H9 (cell line): ENCODE measurements around the gene EDRF1. TPM values are rescaled to one million over a fixed set of nuclear protein-coding genes. Genes with fewer than 3 reads are reported as not detected.

ENCODE experiments used
- DNase-seq: peaks from one replicate; pipeline ENCODE4 v3.0.0-alpha.2; 2017
- H2AFZ ChIP-seq: one replicate; pipeline ENCODE4 v1.6.1; 2013; ENCODE audit warnings: mild to moderate bottlenecking, low read length, control low read depth, moderate library complexity
- H2AK5ac ChIP-seq: 2 replicates; pipeline ENCODE4 v1.6.1; 2013; ENCODE audit warnings: low read length, control low read depth, mixed read lengths; ENCODE audit not compliant: insufficient read length
- H2BK120ac ChIP-seq: one replicate; pipeline ENCODE4 v1.6.1; 2013; ENCODE audit warnings: low read depth, mild to moderate bottlenecking, low read length, control low read depth, inconsistent platforms; ENCODE audit not compliant: poor library complexity, severe bottlenecking
- H2BK12ac ChIP-seq: 2 replicates; pipeline ENCODE4 v1.6.1; 2013; ENCODE audit warnings: low read length, control low read depth, mixed read lengths, low read depth; ENCODE audit not compliant: insufficient read length
- H2BK15ac ChIP-seq: 2 replicates; pipeline ENCODE4 v1.6.1; 2013; ENCODE audit warnings: low read depth, low read length, control low read depth
- H2BK20ac ChIP-seq: one replicate; pipeline ENCODE4 v1.6.1; 2013; ENCODE audit warnings: low read depth, mild to moderate bottlenecking, low read length, control low read depth, inconsistent platforms; ENCODE audit not compliant: poor library complexity, severe bottlenecking
- H2BK5ac ChIP-seq: 2 replicates; pipeline ENCODE4 v1.6.1; 2013; ENCODE audit warnings: low read length, control low read depth, mixed read lengths; ENCODE audit not compliant: insufficient read length
- H3K14ac ChIP-seq: 2 replicates; pipeline ENCODE4 v1.6.1; 2013; ENCODE audit warnings: low read length, control low read depth; ENCODE audit not compliant: insufficient read depth
- H3K18ac ChIP-seq: 2 replicates; pipeline ENCODE4 v1.6.1; 2013; ENCODE audit warnings: low read depth, mild to moderate bottlenecking, mixed read lengths, low read length, control low read depth; ENCODE audit not compliant: insufficient read length
- H3K23ac ChIP-seq: 2 replicates; pipeline ENCODE4 v1.6.1; 2013; ENCODE audit warnings: low read length, control low read depth, mixed read lengths, low read depth; ENCODE audit not compliant: insufficient read length
- H3K23me2 ChIP-seq: 2 replicates; pipeline ENCODE4 v1.6.1; 2013; ENCODE audit warnings: low read depth, mild to moderate bottlenecking, mixed read lengths, low read length, control low read depth; ENCODE audit not compliant: insufficient read length, poor library complexity, severe bottlenecking
- H3K27ac ChIP-seq: 2 replicates; pipeline ENCODE4 v1.5.1; 2013; ENCODE audit warnings: low read length, control low read depth, mixed read lengths, low read depth; ENCODE audit not compliant: insufficient read length
- H3K27me3 ChIP-seq: 2 replicates; pipeline ENCODE4 v1.6.1; 2013; ENCODE audit warnings: low read length, control low read depth, inconsistent platforms; ENCODE audit not compliant: insufficient read depth
- H3K4ac ChIP-seq: 2 replicates; pipeline ENCODE4 v1.6.1; 2013; ENCODE audit warnings: low read depth, mild to moderate bottlenecking, control low read depth, inconsistent platforms, low read length, moderate library complexity
- H3K4me1 ChIP-seq: 2 replicates; pipeline ENCODE4 v1.6.1; 2013; ENCODE audit warnings: low read length, control low read depth, inconsistent platforms; ENCODE audit not compliant: insufficient read depth
- H3K4me2 ChIP-seq: 2 replicates; pipeline ENCODE4 v1.6.1; 2013; ENCODE audit warnings: low read length, control low read depth, mixed read lengths; ENCODE audit not compliant: insufficient read length, insufficient read depth
- H3K56ac ChIP-seq: 2 replicates; pipeline ENCODE4 v1.6.1; 2013; ENCODE audit warnings: low read depth, mild to moderate bottlenecking, mixed read lengths, low read length, control low read depth; ENCODE audit not compliant: insufficient read length
- H3K79me1 ChIP-seq: 2 replicates; pipeline ENCODE4 v1.6.1; 2013; ENCODE audit warnings: low read depth, mild to moderate bottlenecking, moderate library complexity, low read length, control low read depth, inconsistent platforms; ENCODE audit not compliant: insufficient read depth, poor library complexity, severe bottlenecking
- H3K79me2 ChIP-seq: 2 replicates; pipeline ENCODE4 v1.6.1; 2013; ENCODE audit warnings: low read length, control low read depth, inconsistent platforms; ENCODE audit not compliant: insufficient read depth
- H3K9ac ChIP-seq: 2 replicates; pipeline ENCODE4 v1.6.1; 2013; ENCODE audit warnings: low read length, control low read depth, mixed read lengths; ENCODE audit not compliant: insufficient read length; ENCODE audit errors: extremely low read depth
- H3K9me3 ChIP-seq: one replicate; pipeline ENCODE4 v1.6.1; 2013; ENCODE audit warnings: low read depth, low read length, inconsistent platforms; ENCODE audit not compliant: control insufficient read depth
- H3T11ph ChIP-seq: one replicate; pipeline ENCODE4 v1.6.1; 2013; ENCODE audit warnings: mild to moderate bottlenecking, low read length, control low read depth, inconsistent platforms
- H4K20me1 ChIP-seq: one replicate; pipeline ENCODE4 v1.6.1; 2013; ENCODE audit not compliant: control insufficient read depth, insufficient read length, insufficient read depth
- H4K5ac ChIP-seq: 2 replicates; pipeline ENCODE4 v1.6.1; 2013; ENCODE audit warnings: low read depth, mild to moderate bottlenecking, mixed read lengths, low read length, control low read depth; ENCODE audit not compliant: insufficient read length
- H4K8ac ChIP-seq: replicated peaks from 2 replicates; pipeline ENCODE4 v1.6.1; 2013; ENCODE audit warnings: low read length, control low read depth, mixed read lengths, low read depth; ENCODE audit not compliant: insufficient read length
- H4K91ac ChIP-seq: 2 replicates; pipeline ENCODE4 v1.6.1; 2013; ENCODE audit warnings: low read depth, mild to moderate bottlenecking, moderate library complexity, mixed read lengths, low read length, control low read depth; ENCODE audit not compliant: insufficient read length
- H3K27ac Mint-ChIP-seq, 3 experiments: 2 replicates in 2 of 3; 3 replicates in 1 of 3; pipeline ENCODE4 v1.8.0; 2020 to 2021; ENCODE audit warnings: mixed read lengths in 3 of 3, mild to moderate bottlenecking in 1 of 3, moderate library complexity in 1 of 3
- H3K27me3 Mint-ChIP-seq: 2 replicates; pipeline ENCODE4 v1.8.0; 2021; ENCODE audit warnings: low read depth, mild to moderate bottlenecking, moderate library complexity, mixed read lengths
- H3K36me3 Mint-ChIP-seq, 3 experiments: 2 replicates in 2 of 3; 3 replicates in 1 of 3; pipeline ENCODE4 v1.8.0; 2020 to 2021; ENCODE audit warnings: low read depth in 3 of 3, mixed read lengths in 3 of 3; ENCODE audit not compliant: insufficient read depth in 1 of 3
- H3K4me1 Mint-ChIP-seq, 2 experiments: 2 replicates each; pipeline ENCODE4 v1.8.0; 2020; ENCODE audit warnings: mixed read lengths in 2 of 2
- H3K4me3 Mint-ChIP-seq, 2 experiments: 2 replicates in 1 of 2; 3 replicates in 1 of 2; pipeline ENCODE4 v1.8.0; 2020 to 2021; ENCODE audit warnings: mild to moderate bottlenecking in 2 of 2, mixed read lengths in 2 of 2, moderate library complexity in 1 of 2
- H3K9me3 Mint-ChIP-seq, 2 experiments: 2 replicates in 1 of 2; 3 replicates in 1 of 2; pipeline ENCODE4 v1.8.0; 2020; ENCODE audit warnings: mild to moderate bottlenecking in 2 of 2, mixed read lengths in 2 of 2, moderate library complexity in 1 of 2
- WGBS: extraction: QIAGEN DNeasy Blood & Tissue Kit; methylation state at CpG from one replicate; pipeline ENCODE4 v1.1.7; 2013; ENCODE audit warnings: missing lambda C conversion rate, low lambda C conversion rate, mixed read lengths; ENCODE audit not compliant: insufficient read length; ENCODE audit errors: extremely low coverage; 5-methylcytosine and 5-hydroxymethylcytosine counted together
- total RNA-seq: library from RNA; stranded (reverse); gene quantifications from 2 replicates; pipeline ENCODE4 v1.2.1, GENCODE V29; 2021
- TF ChIP-seq, protein P1 (sequence below): fragments of 200-600 bp; sonication (generic); conservative IDR thresholded peaks from 3 replicates; pipeline ENCODE4 v1.8.0; 2021; ENCODE audit warnings: antibody characterized with exemption, mild to moderate bottlenecking

EDRF1 gene
- total RNA-seq, 1 experiment from 2014 or later = 51.0 TPM

DNA sequence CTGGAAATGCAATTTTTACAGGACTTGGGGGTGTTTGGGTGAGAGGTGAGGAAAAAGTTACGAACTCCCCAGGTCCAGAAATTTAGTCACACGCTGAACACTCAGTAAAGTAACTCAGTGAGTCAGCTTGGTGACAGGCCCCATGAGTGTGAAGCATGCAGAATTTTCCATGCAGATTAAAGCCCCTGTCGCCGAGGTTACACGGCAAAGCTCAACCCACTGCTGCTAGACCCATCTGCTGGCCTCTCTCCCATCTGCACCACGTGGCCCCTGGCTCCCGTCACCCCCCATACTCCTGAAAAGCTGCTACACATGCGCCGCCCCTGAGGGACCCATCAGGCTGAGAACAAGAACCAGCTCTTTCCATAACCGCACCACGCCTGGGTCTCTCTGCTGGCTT is 63.1 kb downstream of the EDRF1 start:
- Histone ChIP-seq H3K56ac (no peak overlapping the region), H3K14ac (no peak overlapping the region; the same call in 1 of the 2 replicates), H3K4ac (no peak overlapping the region), H2AK5ac (no peak overlapping the region), H3K79me2 (no peaks in the 10 kb centered on the region), H2BK120ac (no peak overlapping the region), H3K23ac (no peak overlapping the region), H3K27ac (no peak overlapping the region), H3K9ac (no peak overlapping the region), H4K5ac (no peak overlapping the region), H3K4me2 (no peak overlapping the region), H3T11ph (no peak overlapping the region), H4K8ac (no peak overlapping the region), H2BK12ac (no peak overlapping the region), H2BK5ac (no peak overlapping the region), H3K79me1 (no peaks in the 10 kb centered on the region), H3K18ac (no peak overlapping the region), H3K4me1 (no peaks in the 10 kb centered on the region), H3K27me3 (no peaks in the 10 kb centered on the region), H4K20me1 (no peaks in the 10 kb centered on the region), H3K9me3 (no peaks in the 10 kb centered on the region), H3K23me2 (no peaks in the 10 kb centered on the region), H2BK15ac (no peak overlapping the region), H4K91ac (no peak overlapping the region), H2AFZ (no peak overlapping the region), H2BK20ac (no peak overlapping the region)
- H3K27ac Mint-ChIP-seq = peak overlapping the region in 1 of 3 experiments; percentile 10; a peak in 1 of 7 replicates
- peaks cover 6% of the 10 kb centered on the region for H3K27me3 Mint-ChIP-seq
- H3K4me1 Mint-ChIP-seq = no peaks in the 10 kb centered on the region
- TF ChIP-seq, protein P1, sequence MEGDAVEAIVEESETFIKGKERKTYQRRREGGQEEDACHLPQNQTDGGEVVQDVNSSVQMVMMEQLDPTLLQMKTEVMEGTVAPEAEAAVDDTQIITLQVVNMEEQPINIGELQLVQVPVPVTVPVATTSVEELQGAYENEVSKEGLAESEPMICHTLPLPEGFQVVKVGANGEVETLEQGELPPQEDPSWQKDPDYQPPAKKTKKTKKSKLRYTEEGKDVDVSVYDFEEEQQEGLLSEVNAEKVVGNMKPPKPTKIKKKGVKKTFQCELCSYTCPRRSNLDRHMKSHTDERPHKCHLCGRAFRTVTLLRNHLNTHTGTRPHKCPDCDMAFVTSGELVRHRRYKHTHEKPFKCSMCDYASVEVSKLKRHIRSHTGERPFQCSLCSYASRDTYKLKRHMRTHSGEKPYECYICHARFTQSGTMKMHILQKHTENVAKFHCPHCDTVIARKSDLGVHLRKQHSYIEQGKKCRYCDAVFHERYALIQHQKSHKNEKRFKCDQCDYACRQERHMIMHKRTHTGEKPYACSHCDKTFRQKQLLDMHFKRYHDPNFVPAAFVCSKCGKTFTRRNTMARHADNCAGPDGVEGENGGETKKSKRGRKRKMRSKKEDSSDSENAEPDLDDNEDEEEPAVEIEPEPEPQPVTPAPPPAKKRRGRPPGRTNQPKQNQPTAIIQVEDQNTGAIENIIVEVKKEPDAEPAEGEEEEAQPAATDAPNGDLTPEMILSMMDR = no peak
- DNase-seq = no peak
- no CpG with 5 or more reads among the region's 11 CpGs for WGBS
- H3K4me3 Mint-ChIP-seq = no peak overlapping the region
- H3K9me3 Mint-ChIP-seq = peaks cover 0 to 9% of the 10 kb centered on the region in 2 experiments
- H3K36me3 Mint-ChIP-seq = no peaks in the 10 kb centered on the region; a peak in 1 of 7 replicates
